Keratinocyte (primary cell): ENCODE measurements around the gene POC5.
"Not testable (repeated sequence)": the region's sequence is repeated elsewhere in the genome, so short reads cannot be mapped to it uniquely, and the experiment has no call there.

Experiments
- CTCF ChIP-seq, 3 experiments: IDR thresholded peaks in 1 of 3; conservative IDR thresholded peaks in 1 of 3; optimal IDR thresholded peaks in 1 of 3; 2 replicates in 2 of 3; 3 replicates in 1 of 3; pipeline versions ENCODE3 to v1.5.1; 2011; ENCODE audit warnings: low read length in 3 of 3, mild to moderate bottlenecking in 3 of 3, moderate library complexity in 2 of 3, control low read depth in 1 of 3, inconsistent platforms in 1 of 3; ENCODE audit not compliant: insufficient read depth in 2 of 3; ENCODE audit errors: extremely low read depth in 1 of 3
- EZH2 ChIP-seq: IDR thresholded peaks from one replicate; pipeline ENCODE4 v1.6.1; 2012; ENCODE audit warnings: inconsistent platforms, mild to moderate bottlenecking, low read length, moderate library complexity

GRCh38 chr5:75726224-75726623, 9.0 kb upstream of the POC5 start:
- TF ChIP-seq CTCF (optimal IDR thresholded peaks at IDR 0.05 in 1 of 3, IDR thresholded peaks at IDR 0.05 in 1 of 3, conservative IDR thresholded peaks at IDR 0.05 in 1 of 3; ENCODE audit: extremely low read depth in 1 of 3, insufficient read depth in 2 of 3, low read length in 3 of 3); EZH2: not testable (repeated sequence)
